Hepatocyte (in vitro differentiated cells): ENCODE results near the gene DNTT. TPM values are rescaled to one million over a fixed set of nuclear protein-coding genes. Genes with fewer than 3 reads are reported as not detected.

Source experiments
- DNase-seq: peaks from one replicate; pipeline ENCODE4 v3.0.0-alpha.2; 2016; ENCODE audit warnings: low spot score
- H2AFZ ChIP-seq: fragments of 200-600 bp; sonication (generic); 2 replicates; pipeline ENCODE4 v1.6.0; 2016; ENCODE audit warnings: antibody characterized with exemption, mild to moderate bottlenecking
- H3K27ac ChIP-seq: fragments of 200-600 bp; sonication (generic); 2 replicates; pipeline ENCODE4 v1.5.1; 2016; ENCODE audit warnings: mild to moderate bottlenecking
- H3K27me3 ChIP-seq: fragments of 200-600 bp; sonication (generic); 2 replicates; pipeline ENCODE4 v1.6.1; 2016
- H3K36me3 ChIP-seq: fragments of 200-600 bp; sonication (generic); replicated peaks from 2 replicates; pipeline ENCODE4 v1.5.1; 2016; ENCODE audit warnings: low read depth; ENCODE audit not compliant: insufficient read depth
- H3K4me1 ChIP-seq: fragments of 200-600 bp; sonication (generic); 2 replicates; pipeline ENCODE4 v1.5.1; 2016; ENCODE audit warnings: mild to moderate bottlenecking, moderate library complexity; ENCODE audit not compliant: insufficient read depth
- H3K4me2 ChIP-seq: fragments of 200-600 bp; sonication (generic); 2 replicates; pipeline ENCODE4 v1.6.0; 2016
- H3K4me3 ChIP-seq: fragments of 200-600 bp; sonication (generic); 2 replicates; pipeline ENCODE4 v1.5.1; 2016; ENCODE audit warnings: mild to moderate bottlenecking
- H3K79me2 ChIP-seq: fragments of 200-600 bp; sonication (generic); 2 replicates; pipeline ENCODE4 v1.6.0; 2017; ENCODE audit warnings: mild to moderate bottlenecking
- H3K9me2 ChIP-seq: fragments of 200-600 bp; sonication (generic); replicated peaks from 2 replicates; pipeline ENCODE4 v1.6.0; 2017; ENCODE audit warnings: mild to moderate bottlenecking; ENCODE audit not compliant: insufficient read depth
- H3K9me3 ChIP-seq: fragments of 200-600 bp; sonication (generic); 2 replicates; pipeline ENCODE4 v1.5.1; 2016; ENCODE audit warnings: low read depth, mild to moderate bottlenecking
- H4K20me1 ChIP-seq: fragments of 200-600 bp; sonication (generic); 2 replicates; pipeline ENCODE4 v1.6.0; 2016; ENCODE audit warnings: mild to moderate bottlenecking; ENCODE audit not compliant: insufficient read depth, poor library complexity, severe bottlenecking
- CTCF ChIP-seq: fragments of 200-600 bp; sonication (generic); IDR thresholded peaks from 2 replicates; pipeline ENCODE4 v1.5.1; 2016; ENCODE audit warnings: antibody characterized with exemption, mild to moderate bottlenecking; ENCODE audit not compliant: poor library complexity
- EZH2 ChIP-seq: fragments of 200-600 bp; sonication (generic); IDR thresholded peaks from 2 replicates; pipeline ENCODE4 v1.6.1; 2016; ENCODE audit warnings: antibody characterized with exemption, mild to moderate bottlenecking, borderline replicate concordance
- EZH2phosphoT487 ChIP-seq: fragments of 200-600 bp; sonication (generic); IDR thresholded peaks from one replicate; pipeline ENCODE4 v1.6.1; 2018; ENCODE audit warnings: antibody characterized with exemption, mild to moderate bottlenecking, low read depth, moderate library complexity; ENCODE audit not compliant: unreplicated experiment, severe bottlenecking
- WGBS: methylation state at CpG from one replicate; pipeline ENCODE4 v1.1.6; 2016; ENCODE audit warnings: low lambda C conversion rate; ENCODE audit errors: missing lambda C conversion rate; 5-methylcytosine and 5-hydroxymethylcytosine counted together
- polyA plus RNA-seq: library from polyadenylated mRNA; unstranded; fragments of >200 nt; fragmentation: Nextera tagmentation; extraction: Ambion mirVana; gene quantifications from 2 replicates; pipeline ENCODE4 v1.2.1, GENCODE V29; 2016
- total RNA-seq: library from RNA; depleted of rRNA; stranded (reverse); fragments of >200 nt; gene quantifications from 2 replicates; pipeline ENCODE4 v1.2.3, GENCODE V29; 2014

The DNTT gene
- total and polyA plus RNA-seq, 2 experiments from 2014 or later = 0.10 TPM; not detected in 1

DNA sequence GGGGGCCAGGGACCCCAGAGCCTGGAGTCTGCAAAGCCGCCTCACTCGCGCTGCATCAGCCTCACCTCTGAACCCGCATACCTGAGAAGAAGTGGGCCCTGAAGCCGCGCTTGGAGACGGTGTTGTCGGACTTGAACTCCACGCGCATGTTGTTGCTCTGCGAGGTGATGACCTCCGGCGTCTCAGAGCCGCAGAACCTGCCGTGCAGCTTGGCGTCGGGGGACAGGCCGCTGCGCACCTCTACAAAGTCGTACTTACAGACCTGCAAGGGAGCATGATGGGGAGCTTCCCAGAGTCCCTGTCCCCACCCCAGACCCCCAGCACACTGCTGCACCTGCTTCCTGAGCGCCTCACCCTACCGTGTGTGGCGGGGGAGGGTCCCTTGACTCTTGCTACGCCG, 80.3 kb downstream of the DNTT start:
- WGBS = 87% methylated on average over 22 of the region's 25 CpGs

GRCh38 chr10:96387161-96387560, 82.9 kb downstream of the DNTT start:
- H3K4me1 ChIP-seq = no peaks in the 10 kb centered on the region
- H4K20me1 ChIP-seq = no peaks in the 10 kb centered on the region
- 60% methylated on average over 2 of the region's 2 CpGs for WGBS
- TF ChIP-seq EZH2phosphoT487 (no peak), EZH2 (no peak), CTCF (no peak)
- no peaks in the 10 kb centered on the region for H3K79me2 ChIP-seq
- DNase-seq = no peak
- no peaks in the 10 kb centered on the region for H3K9me2 ChIP-seq
- H3K9me3 ChIP-seq = no peaks in the 10 kb centered on the region
- H3K27ac ChIP-seq = no peak overlapping the region
- H3K4me3 ChIP-seq = no peak overlapping the region
- H2AFZ ChIP-seq = no peak overlapping the region
- no peaks in the 10 kb centered on the region for H3K27me3 ChIP-seq
- H3K36me3 ChIP-seq = no peaks in the 10 kb centered on the region
- no peak overlapping the region for H3K4me2 ChIP-seq

More for the DNA sequence above, 80.3 kb downstream of the DNTT start:
- H3K36me3 ChIP-seq = no peaks in the 10 kb centered on the region
- no peak overlapping the region for H3K4me3 ChIP-seq
- no peak overlapping the region for H2AFZ ChIP-seq
- H3K27ac ChIP-seq = no peak overlapping the region
- H3K4me2 ChIP-seq = no peak overlapping the region
- H4K20me1 ChIP-seq = no peaks in the 10 kb centered on the region
- DNase-seq = no peak
- H3K79me2 ChIP-seq = no peaks in the 10 kb centered on the region
- no peak for TF ChIP-seq EZH2phosphoT487
- no peak for TF ChIP-seq CTCF
- no peak for TF ChIP-seq EZH2
- no peaks in the 10 kb centered on the region for H3K27me3 ChIP-seq
- no peaks in the 10 kb centered on the region for H3K9me2 ChIP-seq
- no peaks in the 10 kb centered on the region for H3K9me3 ChIP-seq
- no peaks in the 10 kb centered on the region for H3K4me1 ChIP-seq

DNA sequence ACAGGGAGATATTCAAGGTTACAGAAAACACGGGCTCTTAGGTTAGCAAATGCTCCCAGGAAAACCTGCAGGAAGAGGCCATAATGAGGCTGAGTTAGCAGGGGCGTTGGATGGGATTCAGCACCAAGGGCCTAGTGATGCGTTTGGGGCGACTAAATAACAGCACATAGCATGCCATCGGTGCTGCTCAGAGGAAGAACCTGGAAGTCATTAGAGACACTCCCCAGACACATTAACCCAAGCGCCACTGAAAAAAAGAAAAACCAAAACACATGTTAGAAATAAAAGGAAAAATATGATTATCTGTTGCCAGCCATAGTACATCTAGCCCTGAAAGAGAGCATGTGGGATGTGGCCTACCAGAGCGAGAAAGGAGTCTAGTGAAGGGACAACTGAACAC, 83.4 kb downstream of the DNTT start:
- TF ChIP-seq CTCF = no peak
- no peak for TF ChIP-seq EZH2
- no peak for TF ChIP-seq EZH2phosphoT487

More for the DNA sequence above, 83.4 kb downstream of the DNTT start:
- Histone ChIP-seq H2AFZ (no peak overlapping the region), H3K9me3 (no peaks in the 10 kb centered on the region), H3K4me1 (no peaks in the 10 kb centered on the region), H3K27ac (no peak overlapping the region), H3K4me2 (no peak overlapping the region), H3K79me2 (no peaks in the 10 kb centered on the region), H4K20me1 (no peaks in the 10 kb centered on the region), H3K4me3 (no peak overlapping the region), H3K36me3 (no peaks in the 10 kb centered on the region), H3K9me2 (no peaks in the 10 kb centered on the region), H3K27me3 (no peaks in the 10 kb centered on the region)
- 67% methylated on average over 7 of the region's 7 CpGs for WGBS
- DNase-seq = no peak

Other genes with a start within 250 kb of the DNTT start
- gene ZNF518A, start 174.1 kb upstream of the DNTT start, total RNA-seq = 23.5 and 26.0 TPM in 2 replicates
- 16.2 and 16.7 TPM in 2 replicates for gene ZNF518A, start 174.1 kb upstream of the DNTT start, polyA plus RNA-seq
- 4.8 and 6.9 TPM in 2 replicates for gene BLNK, start 32.9 kb upstream of the DNTT start, total RNA-seq
- gene BLNK, start 32.9 kb upstream of the DNTT start, polyA plus RNA-seq = 6.3 and 9.7 TPM in 2 replicates
- not detected in 2 replicates for gene OPALIN, start 54.6 kb downstream of the DNTT start, total RNA-seq
- not detected in 2 replicates for gene OPALIN, start 54.6 kb downstream of the DNTT start, polyA plus RNA-seq
- 0.50 and 0.84 TPM in 2 replicates for gene TLL2, start 209.5 kb downstream of the DNTT start, total RNA-seq
- gene TLL2, start 209.5 kb downstream of the DNTT start, polyA plus RNA-seq = 0.15 and 0.76 TPM in 2 replicates